Measurements from ENCODE around the gene ZFP91. TPM values are rescaled to one million over a fixed set of nuclear protein-coding genes. Genes with fewer than 3 reads are reported as not detected.

Gene ZFP91
- total RNA-seq, 1 experiment from 2014 or later = 58.6 TPM

- TF ChIP-seq EZH2 (IDR thresholded peaks at IDR 0.05) (no peak), SP1 (IDR thresholded peaks at IDR 0.05; ENCODE audit: low read depth) (no peak), CBX3 (IDR thresholded peaks at IDR 0.05; ENCODE audit: low read depth) (no peak), CEBPB (IDR thresholded peaks at IDR 0.05; ENCODE audit: low read depth) (no peak), SRF (IDR thresholded peaks at IDR 0.05; ENCODE audit: low read depth) (no peak), EZH2phosphoT487 (IDR thresholded peaks at IDR 0.05; ENCODE audit: borderline replicate concordance) (no peak), EGR1 (IDR thresholded peaks at IDR 0.05; ENCODE audit: low read depth) (no peak), TCF7L2 (IDR thresholded peaks at IDR 0.05; ENCODE audit: borderline replicate concordance, extremely low read depth, insufficient read depth, insufficient read length) (no peak), POLR2A (IDR thresholded peaks at IDR 0.05; ENCODE audit: borderline replicate concordance, extremely low read depth, insufficient read depth, insufficient read length) (no peak), JUND (IDR thresholded peaks at IDR 0.05) (no peak)
- TF ChIP-seq, protein P1, sequence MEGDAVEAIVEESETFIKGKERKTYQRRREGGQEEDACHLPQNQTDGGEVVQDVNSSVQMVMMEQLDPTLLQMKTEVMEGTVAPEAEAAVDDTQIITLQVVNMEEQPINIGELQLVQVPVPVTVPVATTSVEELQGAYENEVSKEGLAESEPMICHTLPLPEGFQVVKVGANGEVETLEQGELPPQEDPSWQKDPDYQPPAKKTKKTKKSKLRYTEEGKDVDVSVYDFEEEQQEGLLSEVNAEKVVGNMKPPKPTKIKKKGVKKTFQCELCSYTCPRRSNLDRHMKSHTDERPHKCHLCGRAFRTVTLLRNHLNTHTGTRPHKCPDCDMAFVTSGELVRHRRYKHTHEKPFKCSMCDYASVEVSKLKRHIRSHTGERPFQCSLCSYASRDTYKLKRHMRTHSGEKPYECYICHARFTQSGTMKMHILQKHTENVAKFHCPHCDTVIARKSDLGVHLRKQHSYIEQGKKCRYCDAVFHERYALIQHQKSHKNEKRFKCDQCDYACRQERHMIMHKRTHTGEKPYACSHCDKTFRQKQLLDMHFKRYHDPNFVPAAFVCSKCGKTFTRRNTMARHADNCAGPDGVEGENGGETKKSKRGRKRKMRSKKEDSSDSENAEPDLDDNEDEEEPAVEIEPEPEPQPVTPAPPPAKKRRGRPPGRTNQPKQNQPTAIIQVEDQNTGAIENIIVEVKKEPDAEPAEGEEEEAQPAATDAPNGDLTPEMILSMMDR (IDR thresholded peaks at IDR 0.05 in 2 of 3, conservative IDR thresholded peaks at IDR 0.05 in 1 of 3; ENCODE audit: borderline replicate concordance in 1 of 3, insufficient read depth in 1 of 3, low read depth in 2 of 3, low read length in 2 of 3) = no peak
- TF ChIP-seq, protein P2, sequence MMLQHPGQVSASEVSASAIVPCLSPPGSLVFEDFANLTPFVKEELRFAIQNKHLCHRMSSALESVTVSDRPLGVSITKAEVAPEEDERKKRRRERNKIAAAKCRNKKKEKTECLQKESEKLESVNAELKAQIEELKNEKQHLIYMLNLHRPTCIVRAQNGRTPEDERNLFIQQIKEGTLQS (IDR thresholded peaks at IDR 0.05) = no peak
- TF ChIP-seq, protein P3, sequence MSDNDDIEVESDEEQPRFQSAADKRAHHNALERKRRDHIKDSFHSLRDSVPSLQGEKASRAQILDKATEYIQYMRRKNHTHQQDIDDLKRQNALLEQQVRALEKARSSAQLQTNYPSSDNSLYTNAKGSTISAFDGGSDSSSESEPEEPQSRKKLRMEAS (IDR thresholded peaks at IDR 0.05) = no peak
- no peak for DNase-seq (ENCODE audit: low read depth, low spot score)
- Histone ChIP-seq H3K9ac (ENCODE audit: low read length) (no peak overlapping the region), H3K79me2 (ENCODE audit: insufficient read depth, low read length) (peaks cover 100% of the 10 kb centered on the region), H3K4me2 (ENCODE audit: low read length) (no peak overlapping the region), H3K9me3 (ENCODE audit: control insufficient read depth in 1 of 2, insufficient read depth in 1 of 2, low read depth in 1 of 2, low read length in 2 of 2) (no peaks in the 10 kb centered on the region), H3K4me1 (ENCODE audit: control insufficient read depth in 1 of 2, insufficient read depth in 2 of 2, low read length in 2 of 2) (no peaks in the 10 kb centered on the region), H3K36me3 (ENCODE audit: control insufficient read depth in 1 of 2, insufficient read depth in 2 of 2, low read length in 2 of 2) (peaks cover 0 to 8% of the 10 kb centered on the region in 2 experiments; a peak in 1 of 4 replicates), H3K9me2 (ENCODE audit: insufficient read depth) (no peaks in the 10 kb centered on the region), H2AFZ (ENCODE audit: low read depth, low read length, poor library complexity, severe bottlenecking) (no peak overlapping the region), H3K27ac (ENCODE audit: low read depth, low read length) (no peak overlapping the region), H4K20me1 (ENCODE audit: insufficient read depth) (peaks cover 23% of the 10 kb centered on the region), H3K4me3 (replicated peaks in 1 of 2; ENCODE audit: low read depth in 1 of 2, low read length in 2 of 2) (no peak overlapping the region), H3K27me3 (ENCODE audit: insufficient read depth, low read length) (no peaks in the 10 kb centered on the region)
- ATAC-seq = no peak
- BruUV-seq (replicated peaks) = no TSS peak
- intact Hi-C loops (cut with micrococcal nuclease) = no loop called here
- RAD21 ChIA-PET (ENCODE audit: low non-redundant PET in 1 of 2, low total read pairs in 2 of 2, uncharacterized antibody in 2 of 2, unreplicated experiment in 2 of 2) = no interaction called here
- POLR2A ChIA-PET = no interaction called here
- CTCF ChIA-PET = no interaction called here
Measured at GRCh38 chr11:58591659-58592058, 12.8 kb downstream of the ZFP91 start.
